Measurements from ENCODE around the gene MYL9.

The MYL9 gene

GRCh38 chr20:36541227-36541767, at the start of gene MYL9:
Gene MYL9, plus strand, starts transcription at chr20:36541519. Its CDS starts 3,366 bp downstream, at chr20:36544885.
- DNase-seq (ENCODE audit: low spot score) = peak; percentile 81
- no peak for TF ChIP-seq CTCF (IDR thresholded peaks at IDR 0.05; ENCODE audit: extremely low read depth, insufficient read depth, missing control alignments)
- in situ Hi-C loops (cut with MboI; ENCODE audit: low pct_unique_long_range_greater_than_20kb, low sequenced_read_pairs, unreplicated experiment) = no loop called here

- TF ChIP-seq CTCF (IDR thresholded peaks at IDR 0.05; ENCODE audit: extremely low read depth, insufficient read depth, missing control alignments) = no peak
- in situ Hi-C loops (cut with MboI; ENCODE audit: low pct_unique_long_range_greater_than_20kb, low sequenced_read_pairs, unreplicated experiment) = no loop called here
- no peak for DNase-seq (ENCODE audit: low spot score)
Measured at GRCh38 chr20:36491901-36492617, 49.3 kb upstream of the MYL9 start.

GRCh38 chr20:36493051-36493800, 48.1 kb upstream of the MYL9 start:
- DNase-seq (ENCODE audit: low spot score) = no peak
- in situ Hi-C loops (cut with MboI; ENCODE audit: low pct_unique_long_range_greater_than_20kb, low sequenced_read_pairs, unreplicated experiment) = no loop called here
- TF ChIP-seq CTCF (IDR thresholded peaks at IDR 0.05; ENCODE audit: extremely low read depth, insufficient read depth, missing control alignments) = peak; percentile 49

- no peak for DNase-seq (ENCODE audit: low spot score)
- TF ChIP-seq CTCF (IDR thresholded peaks at IDR 0.05; ENCODE audit: extremely low read depth, insufficient read depth, missing control alignments) = no peak
- in situ Hi-C loops (cut with MboI; ENCODE audit: low pct_unique_long_range_greater_than_20kb, low sequenced_read_pairs, unreplicated experiment) = no loop called here
Measured at GRCh38 chr20:36493801-36494114, 47.6 kb upstream of the MYL9 start.

- DNase-seq (ENCODE audit: low spot score) = no peak
- in situ Hi-C loops (cut with MboI; ENCODE audit: low pct_unique_long_range_greater_than_20kb, low sequenced_read_pairs, unreplicated experiment) = no loop called here
- no peak for TF ChIP-seq CTCF (IDR thresholded peaks at IDR 0.05; ENCODE audit: extremely low read depth, insufficient read depth, missing control alignments)
Measured at GRCh38 chr20:36496707-36497669, 44.3 kb upstream of the MYL9 start.

- in situ Hi-C loops (cut with MboI; ENCODE audit: low pct_unique_long_range_greater_than_20kb, low sequenced_read_pairs, unreplicated experiment) = no loop called here
- no peak for DNase-seq (ENCODE audit: low spot score)
- TF ChIP-seq CTCF (IDR thresholded peaks at IDR 0.05; ENCODE audit: extremely low read depth, insufficient read depth, missing control alignments) = no peak
Measured at GRCh38 chr20:36497856-36498255, 43.5 kb upstream of the MYL9 start.
